Measurements from ENCODE around the gene CALN1.

Gene CALN1

GRCh38 chr7:72048420-72048819, 363.7 kb downstream of the CALN1 start:
- DNase-seq: no peak

GRCh38 chr7:72042855-72043254, 369.3 kb downstream of the CALN1 start:
- DNase-seq: no peak

- DNase-seq: no peak
Measured at GRCh38 chr7:72040641-72041040, 371.5 kb downstream of the CALN1 start.

GRCh38 chr7:72039460-72039859, 372.7 kb downstream of the CALN1 start:
- DNase-seq: no peak

GRCh38 chr7:72038022-72038732, 374.0 kb downstream of the CALN1 start:
- no peak for DNase-seq

- no peak for DNase-seq
Measured at GRCh38 chr7:72037516-72037915, 374.6 kb downstream of the CALN1 start.

- DNase-seq: no peak
Measured at GRCh38 chr7:72035266-72035665, 376.9 kb downstream of the CALN1 start.

GRCh38 chr7:72032934-72033333, 379.2 kb downstream of the CALN1 start:
- peak in 43 of 58 donors; percentile 1 to 76 (median 33) for DNase-seq

- no peak for DNase-seq
Measured at GRCh38 chr7:72030994-72031667, 381.0 kb downstream of the CALN1 start.

GRCh38 chr7:72028267-72028666, 383.9 kb downstream of the CALN1 start:
- peak in 26 of 58 donors; percentile 2 to 56 (median 14) for DNase-seq

GRCh38 chr7:72025381-72025960, 386.7 kb downstream of the CALN1 start:
- DNase-seq: no peak

- no peak for DNase-seq
Measured at GRCh38 chr7:72023926-72024325, 388.2 kb downstream of the CALN1 start.

- no peak for DNase-seq
Measured at GRCh38 chr7:72021716-72022115, 390.4 kb downstream of the CALN1 start.

GRCh38 chr7:72020311-72020710, 391.8 kb downstream of the CALN1 start:
- DNase-seq: no peak

GRCh38 chr7:72019436-72019835, 392.7 kb downstream of the CALN1 start:
- no peak for DNase-seq

GRCh38 chr7:72017756-72018155, 394.4 kb downstream of the CALN1 start:
- DNase-seq: no peak

- no peak for DNase-seq
Measured at GRCh38 chr7:72016574-72016973, 395.6 kb downstream of the CALN1 start.

GRCh38 chr7:72015136-72015535, 397.0 kb downstream of the CALN1 start:
- DNase-seq: peak in 1 of 58 donors; percentile 2

- no peak for DNase-seq
Measured at GRCh38 chr7:72007018-72007417, 405.1 kb downstream of the CALN1 start.

- no peak for DNase-seq
Measured at GRCh38 chr7:72003236-72003635, 408.9 kb downstream of the CALN1 start.

GRCh38 chr7:71996141-71996540, 416.0 kb downstream of the CALN1 start:
- no peak for DNase-seq

GRCh38 chr7:71995111-71995510, 417.0 kb downstream of the CALN1 start:
- DNase-seq: no peak

- no peak for DNase-seq
Measured at GRCh38 chr7:71991586-71991985, 420.6 kb downstream of the CALN1 start.
